GM18508 (cell line): Measurements from ENCODE around the gene TNFRSF25.
"Not testable (repeated sequence)": the region's sequence is repeated elsewhere in the genome, so short reads cannot be mapped to it uniquely, and the experiment has no call there.

ENCODE experiments used
- ATAC-seq: cut with Tn5 transposase; IDR thresholded peaks from one replicate; pipeline ENCODE4 v1.9.1; 2021; ENCODE audit warnings: moderate number of reproducible peaks; ENCODE audit not compliant: insufficient read depth, unreplicated experiment

TNFRSF25 gene

GRCh38 chr1:6440198-6441126 lies 25.5 kb downstream of the TNFRSF25 start:
- ATAC-seq: no peak

GRCh38 chr1:6438047-6438525 lies 27.9 kb downstream of the TNFRSF25 start:
- ATAC-seq: no peak

- ATAC-seq: not testable (repeated sequence)
Observed at GRCh38 chr1:6437012-6437700, 28.8 kb downstream of the TNFRSF25 start.

GRCh38 chr1:6436277-6436676 lies 29.7 kb downstream of the TNFRSF25 start:
- not testable (repeated sequence) for ATAC-seq

GRCh38 chr1:6435547-6435946 lies 30.4 kb downstream of the TNFRSF25 start:
- ATAC-seq: no peak

- ATAC-seq: no peak
Observed at GRCh38 chr1:6435129-6435528, 30.8 kb downstream of the TNFRSF25 start.

- ATAC-seq: no peak
Observed at GRCh38 chr1:6434186-6434585, 31.8 kb downstream of the TNFRSF25 start.

GRCh38 chr1:6431645-6432579 lies 34.1 kb downstream of the TNFRSF25 start:
- ATAC-seq: not testable (repeated sequence)

- not testable (repeated sequence) for ATAC-seq
Observed at GRCh38 chr1:6429660-6430411, 36.1 kb downstream of the TNFRSF25 start.

GRCh38 chr1:6428453-6428852 lies 37.5 kb downstream of the TNFRSF25 start:
- not testable (repeated sequence) for ATAC-seq

- no peak for ATAC-seq
Observed at GRCh38 chr1:6427441-6428390, 38.3 kb downstream of the TNFRSF25 start.

GRCh38 chr1:6426972-6427350 lies 39.0 kb downstream of the TNFRSF25 start:
- no peak for ATAC-seq

- no peak for ATAC-seq
Observed at GRCh38 chr1:6426277-6426971, 39.5 kb downstream of the TNFRSF25 start.

- ATAC-seq: no peak
Observed at GRCh38 chr1:6425658-6426057, 40.3 kb downstream of the TNFRSF25 start.

- ATAC-seq: no peak
Observed at GRCh38 chr1:6424619-6425593, 41.1 kb downstream of the TNFRSF25 start, which contains the start of gene ESPN. Gene ESPN (plus strand): TSS chr1:6424776. CDS start chr1:6424956, 180 bp downstream.

- ATAC-seq: no peak
Observed at GRCh38 chr1:6424000-6424565, 41.9 kb downstream of the TNFRSF25 start.
